Esophagus muscularis mucosa (tissue), 4 donors: ENCODE data around the gene NEK9.

ENCODE experiments used
- EP300 ChIP-seq: sonication (generic); formaldehyde crosslinking; IDR thresholded peaks from one replicate; pipeline ENCODE4 v1.6.1; 2017; ENCODE audit warnings: antibody characterized with exemption
- POLR2A ChIP-seq: fragments of 450-650 bp; IDR thresholded peaks from one replicate; pipeline ENCODE4 v1.6.1; 2017; ENCODE audit warnings: antibody characterized with exemption, moderate library complexity, mild to moderate bottlenecking, low read depth
- POLR2AphosphoS5 ChIP-seq, 2 donors: sonication (generic); formaldehyde crosslinking; IDR thresholded peaks; one replicate each; pipeline ENCODE4 v1.6.1; 2017; ENCODE audit warnings: antibody characterized with exemption in 2 of 2
- TF ChIP-seq, protein P1 (sequence below), 3 experiments: fragments of 200-600 bp in 2 of 3; fragments of 450-650 bp in 1 of 3; sonication (generic) in 2 of 3; IDR thresholded peaks; one replicate each; pipeline ENCODE4 v1.5.1; 2017 to 2019; ENCODE audit warnings: antibody characterized with exemption in 3 of 3, mild to moderate bottlenecking in 2 of 3, moderate library complexity in 1 of 3

GRCh38 chr14:75138492-75138891 is 11.6 kb upstream of the NEK9 start:
- TF ChIP-seq, protein P1, sequence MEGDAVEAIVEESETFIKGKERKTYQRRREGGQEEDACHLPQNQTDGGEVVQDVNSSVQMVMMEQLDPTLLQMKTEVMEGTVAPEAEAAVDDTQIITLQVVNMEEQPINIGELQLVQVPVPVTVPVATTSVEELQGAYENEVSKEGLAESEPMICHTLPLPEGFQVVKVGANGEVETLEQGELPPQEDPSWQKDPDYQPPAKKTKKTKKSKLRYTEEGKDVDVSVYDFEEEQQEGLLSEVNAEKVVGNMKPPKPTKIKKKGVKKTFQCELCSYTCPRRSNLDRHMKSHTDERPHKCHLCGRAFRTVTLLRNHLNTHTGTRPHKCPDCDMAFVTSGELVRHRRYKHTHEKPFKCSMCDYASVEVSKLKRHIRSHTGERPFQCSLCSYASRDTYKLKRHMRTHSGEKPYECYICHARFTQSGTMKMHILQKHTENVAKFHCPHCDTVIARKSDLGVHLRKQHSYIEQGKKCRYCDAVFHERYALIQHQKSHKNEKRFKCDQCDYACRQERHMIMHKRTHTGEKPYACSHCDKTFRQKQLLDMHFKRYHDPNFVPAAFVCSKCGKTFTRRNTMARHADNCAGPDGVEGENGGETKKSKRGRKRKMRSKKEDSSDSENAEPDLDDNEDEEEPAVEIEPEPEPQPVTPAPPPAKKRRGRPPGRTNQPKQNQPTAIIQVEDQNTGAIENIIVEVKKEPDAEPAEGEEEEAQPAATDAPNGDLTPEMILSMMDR (IDR thresholded peaks at IDR 0.05), result no peak
- no peak for TF ChIP-seq POLR2A
- TF ChIP-seq EP300, result no peak
- TF ChIP-seq POLR2AphosphoS5 (IDR thresholded peaks at IDR 0.05), result no peak
